ENCODE measurements around the gene ALOX15B.
"Not testable (repeated sequence)": the region's sequence is repeated elsewhere in the genome, so short reads cannot be mapped to it uniquely, and the experiment has no call there.

The ALOX15B gene

GRCh38 chr17:8041249-8041928 is 2.5 kb downstream of the ALOX15B start:
- DNase-seq = peak; percentile 43

GRCh38 chr17:8041979-8042378 is 3.1 kb downstream of the ALOX15B start:
- DNase-seq = no peak

GRCh38 chr17:8044819-8045810 is 6.3 kb downstream of the ALOX15B start:
- no peak for DNase-seq

GRCh38 chr17:8046306-8046928 is 7.6 kb downstream of the ALOX15B start:
- DNase-seq = no peak

- DNase-seq = no peak
These were observed 8.3 kb downstream of the ALOX15B start for GRCh38 chr17:8046929-8047768.

GRCh38 chr17:8047769-8048110 is 8.9 kb downstream of the ALOX15B start:
- DNase-seq = no peak

GRCh38 chr17:8048236-8048635 is 9.4 kb downstream of the ALOX15B start:
- DNase-seq = no peak

- no peak for DNase-seq
These were observed 9.9 kb downstream of the ALOX15B start for GRCh38 chr17:8048736-8049135.

GRCh38 chr17:8051831-8052230 is 13.0 kb downstream of the ALOX15B start:
- DNase-seq = no peak

- DNase-seq = no peak
These were observed 13.7 kb downstream of the ALOX15B start for GRCh38 chr17:8052256-8053252.

GRCh38 chr17:8053600-8053999 is 14.7 kb downstream of the ALOX15B start:
- no peak for DNase-seq

GRCh38 chr17:8055851-8056231 is 17.0 kb downstream of the ALOX15B start:
- no peak for DNase-seq

- DNase-seq = peak; percentile 70
These were observed 17.5 kb downstream of the ALOX15B start for GRCh38 chr17:8056232-8056975.

- no peak for DNase-seq
These were observed 18.2 kb downstream of the ALOX15B start for GRCh38 chr17:8056976-8057625.

- DNase-seq = peak; percentile 62
These were observed 18.8 kb downstream of the ALOX15B start for GRCh38 chr17:8057691-8058114.

- DNase-seq = no peak
These were observed 20.3 kb downstream of the ALOX15B start for GRCh38 chr17:8059131-8059530.

GRCh38 chr17:8060274-8060673 is 21.4 kb downstream of the ALOX15B start:
- DNase-seq = peak; percentile 30

GRCh38 chr17:8061851-8062250 is 23.0 kb downstream of the ALOX15B start:
- not testable (repeated sequence) for DNase-seq

- DNase-seq = no peak
These were observed 23.6 kb downstream of the ALOX15B start for GRCh38 chr17:8062435-8062806.

GRCh38 chr17:8062807-8063483 is 24.1 kb downstream of the ALOX15B start:
- DNase-seq = no peak
